NCI-H2029 (cell line): ENCODE results near the gene HBP1.
A peak's percentile ranks its signal among the peaks of the same experiment; 100 is the strongest.
"Not testable (repeated sequence)": the region's sequence is repeated elsewhere in the genome, so short reads cannot be mapped to it uniquely, and the experiment has no call there.

Source experiments
- DNase-seq: peaks from one replicate; lab custom pipeline; 2025; lab: John Stamatoyannopoulos, UW

The HBP1 gene

GRCh38 chr7:107154826-107155225 is 14.0 kb upstream of the HBP1 start:
- DNase-seq: no peak

GRCh38 chr7:107155726-107156125 is 13.1 kb upstream of the HBP1 start:
- not testable (repeated sequence) for DNase-seq

DNA sequence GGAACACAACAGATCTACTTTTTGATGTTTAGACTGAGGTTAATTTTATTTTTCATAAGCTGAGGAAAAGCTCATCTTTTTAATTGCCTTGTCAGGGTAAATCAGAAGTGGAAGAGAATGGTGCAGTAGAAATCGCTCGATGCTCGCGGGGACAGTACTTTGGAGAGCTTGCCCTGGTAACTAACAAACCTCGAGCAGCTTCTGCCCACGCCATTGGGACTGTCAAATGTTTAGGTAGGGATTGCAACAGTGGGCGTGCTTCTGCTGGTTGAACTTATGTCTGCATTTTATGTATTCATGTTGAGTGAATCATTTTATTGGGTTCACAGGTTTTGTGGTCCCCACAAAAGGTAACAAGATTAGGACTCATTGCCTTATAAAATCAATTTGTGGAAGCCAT is 11.7 kb upstream of the HBP1 start:
- DNase-seq: no peak

- no peak for DNase-seq
Measured at GRCh38 chr7:107158028-107158427, 10.8 kb upstream of the HBP1 start.

DNA sequence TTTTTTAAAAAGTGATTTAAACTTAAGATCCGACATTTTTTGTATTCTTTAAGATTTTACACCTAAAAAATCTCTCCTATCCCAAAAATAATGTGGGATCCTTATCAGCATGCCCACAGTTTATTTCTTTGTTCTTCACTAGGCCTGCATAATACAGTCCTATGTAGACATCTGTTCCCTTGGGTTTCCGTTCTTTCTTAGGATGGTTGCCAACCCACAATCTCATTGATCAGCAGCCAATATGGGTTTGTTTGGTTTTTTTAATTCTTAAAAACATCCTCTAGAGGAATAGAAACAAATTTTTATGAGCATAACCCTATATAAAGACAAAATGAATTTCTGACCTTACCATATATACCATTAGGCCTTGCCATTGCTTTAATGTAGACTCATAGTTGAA is 8.4 kb upstream of the HBP1 start:
- DNase-seq: no peak

DNA sequence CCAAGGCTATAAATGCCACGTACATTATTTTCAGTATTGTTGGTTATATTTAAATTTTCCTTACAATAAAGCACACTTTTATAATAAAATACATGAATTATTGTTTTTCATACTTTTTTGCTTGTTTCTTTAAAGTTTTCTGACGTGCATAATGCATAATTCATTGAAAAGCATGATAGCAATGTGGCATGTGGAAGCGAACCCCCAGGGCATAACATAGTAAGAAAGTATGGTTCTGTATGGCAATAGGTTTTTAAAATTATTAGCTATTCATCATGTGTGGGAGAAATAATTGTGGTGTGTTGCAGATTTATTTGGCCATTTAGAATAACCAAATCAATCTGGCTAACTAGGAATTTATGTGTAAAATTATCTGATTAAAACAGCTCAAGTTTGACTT is 7.4 kb upstream of the HBP1 start:
- DNase-seq: no peak

GRCh38 chr7:107162475-107162874 is 6.3 kb upstream of the HBP1 start:
- DNase-seq: no peak

GRCh38 chr7:107164092-107164491 is 4.7 kb upstream of the HBP1 start:
- DNase-seq: no peak

- DNase-seq: no peak
Measured at GRCh38 chr7:107165341-107165740, 3.5 kb upstream of the HBP1 start.

GRCh38 chr7:107166736-107167426 is 1.9 kb upstream of the HBP1 start:
- DNase-seq: no peak

GRCh38 chr7:107167483-107168232 is 1.1 kb upstream of the HBP1 start:
- peak; percentile 61 for DNase-seq

DNA sequence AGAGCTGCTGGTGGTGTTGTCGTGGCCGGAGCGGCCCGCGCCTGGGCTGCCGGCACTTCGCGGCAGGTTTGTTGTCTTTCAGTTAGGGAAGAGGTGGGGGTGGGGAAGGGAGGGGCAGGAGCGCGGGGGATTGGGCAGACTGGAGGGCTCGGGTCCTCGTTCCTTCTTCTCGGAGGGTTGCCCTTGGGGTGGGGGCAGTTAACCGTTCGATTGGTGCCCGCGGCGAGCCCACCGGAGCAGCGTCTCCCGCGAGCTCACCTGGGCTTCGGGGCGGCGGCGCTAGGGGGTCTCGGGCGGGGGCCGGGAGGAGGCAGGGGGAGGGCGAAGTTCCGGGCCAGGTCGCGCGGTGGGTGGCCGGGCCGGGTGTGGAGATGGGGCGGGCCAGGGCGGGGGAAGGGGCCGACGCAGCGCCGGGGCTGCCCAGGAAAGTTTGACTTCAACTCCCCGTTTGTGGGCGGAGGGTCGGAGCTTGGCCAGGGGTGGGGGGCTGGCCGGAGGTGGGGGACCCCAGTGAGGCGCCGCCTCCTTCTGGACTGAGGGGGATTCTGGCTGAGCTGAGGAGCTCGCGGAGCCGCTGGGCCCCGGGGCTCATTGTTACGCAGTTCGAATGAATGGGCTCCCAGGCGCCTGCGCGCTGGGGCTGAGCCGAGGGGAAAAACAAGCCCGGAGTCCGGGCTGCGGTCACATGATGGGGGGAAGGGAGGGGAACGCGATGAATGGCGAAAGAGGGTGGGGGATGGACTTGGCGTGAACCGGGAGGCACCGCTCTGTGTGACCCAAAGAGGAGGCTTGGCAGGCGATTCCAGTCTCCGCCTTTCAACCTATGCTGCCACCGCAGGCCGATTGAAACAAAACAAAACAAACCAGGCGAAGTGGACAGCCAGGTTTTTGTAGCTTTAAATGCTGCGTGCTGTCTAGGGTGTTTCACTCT is 582 bp downstream of the HBP1 start:
- DNase-seq: peak; percentile 97

DNA sequence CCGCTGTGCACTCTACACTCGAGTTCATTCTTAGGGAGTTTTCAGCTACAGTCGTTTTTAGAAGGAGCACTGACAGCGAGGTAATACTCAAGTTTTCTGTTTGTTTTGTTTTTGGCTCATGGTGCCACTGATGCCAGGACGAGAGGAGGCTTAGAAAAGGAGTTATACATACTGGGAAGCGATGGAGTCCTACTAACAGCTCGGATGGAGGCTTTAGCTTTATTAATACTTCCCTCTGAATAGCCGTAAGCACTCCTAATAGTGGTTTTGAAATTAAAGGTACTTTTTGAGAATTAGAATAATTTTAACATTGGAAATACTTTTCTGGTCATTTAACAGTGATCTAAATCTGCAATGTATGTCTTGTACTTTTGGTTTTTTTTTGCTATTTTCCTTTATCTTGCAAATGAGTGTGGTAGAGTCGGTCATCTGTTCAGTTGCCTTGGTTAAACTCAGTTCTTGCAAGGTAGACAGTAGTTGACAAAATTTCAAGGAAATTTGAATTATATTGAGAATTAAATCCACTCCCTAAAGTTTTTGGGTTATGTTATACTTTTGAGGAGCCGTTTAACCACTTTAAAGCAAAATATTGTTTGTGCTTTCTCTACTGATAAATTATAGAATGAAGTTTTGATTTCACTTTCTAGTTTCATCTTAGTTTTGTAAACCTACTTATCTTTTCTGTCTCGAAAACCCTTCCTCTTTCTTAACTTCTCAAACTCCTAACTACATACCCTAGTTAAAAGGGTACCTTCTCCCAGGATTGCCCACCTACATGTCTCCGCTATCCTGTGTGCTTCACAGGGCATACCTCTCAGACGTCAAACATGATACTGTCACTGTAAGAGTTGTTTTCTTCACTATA is 1.5 kb downstream of the HBP1 start:
- DNase-seq: no peak

GRCh38 chr7:107171496-107171895 is 2.7 kb downstream of the HBP1 start:
- DNase-seq: no peak

DNA sequence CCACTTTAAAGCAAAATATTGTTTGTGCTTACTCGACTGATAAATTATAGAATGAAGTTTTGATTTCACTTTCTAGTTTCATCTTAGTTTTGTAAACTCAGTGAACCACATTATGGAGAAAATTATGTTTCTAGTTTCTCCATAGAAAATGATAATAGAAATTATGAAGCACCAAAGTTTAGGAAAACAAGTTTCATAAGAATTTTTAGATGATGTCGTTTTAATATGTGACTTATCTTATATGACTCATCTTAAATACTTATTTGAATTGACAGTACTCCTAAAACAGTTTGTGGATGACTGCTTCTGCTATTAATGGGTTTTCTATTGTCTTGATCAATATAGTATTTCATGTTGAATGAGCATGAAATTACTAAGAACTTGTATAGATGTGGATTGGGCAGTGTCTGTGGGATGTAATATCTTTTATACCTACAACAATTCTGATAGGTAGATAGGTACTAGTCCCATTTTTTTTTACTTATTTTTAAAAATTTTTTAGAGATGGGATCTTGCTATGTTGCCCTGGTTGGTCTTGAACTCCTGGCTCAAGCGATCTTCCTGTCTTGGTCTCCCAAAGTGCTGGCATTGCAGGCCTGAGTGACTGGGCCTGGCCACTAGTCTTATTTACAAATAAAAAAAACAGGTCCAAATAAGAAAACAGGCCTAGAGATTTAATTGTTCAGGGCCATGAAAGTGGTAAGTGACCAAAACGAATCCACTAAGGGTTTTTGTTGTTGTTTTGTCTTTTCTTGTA is 3.7 kb downstream of the HBP1 start:
- no peak for DNase-seq

GRCh38 chr7:107173191-107173590 is 4.4 kb downstream of the HBP1 start:
- DNase-seq: peak; percentile 16

- DNase-seq: no peak
Measured at GRCh38 chr7:107173691-107174406, 5.0 kb downstream of the HBP1 start.

DNA sequence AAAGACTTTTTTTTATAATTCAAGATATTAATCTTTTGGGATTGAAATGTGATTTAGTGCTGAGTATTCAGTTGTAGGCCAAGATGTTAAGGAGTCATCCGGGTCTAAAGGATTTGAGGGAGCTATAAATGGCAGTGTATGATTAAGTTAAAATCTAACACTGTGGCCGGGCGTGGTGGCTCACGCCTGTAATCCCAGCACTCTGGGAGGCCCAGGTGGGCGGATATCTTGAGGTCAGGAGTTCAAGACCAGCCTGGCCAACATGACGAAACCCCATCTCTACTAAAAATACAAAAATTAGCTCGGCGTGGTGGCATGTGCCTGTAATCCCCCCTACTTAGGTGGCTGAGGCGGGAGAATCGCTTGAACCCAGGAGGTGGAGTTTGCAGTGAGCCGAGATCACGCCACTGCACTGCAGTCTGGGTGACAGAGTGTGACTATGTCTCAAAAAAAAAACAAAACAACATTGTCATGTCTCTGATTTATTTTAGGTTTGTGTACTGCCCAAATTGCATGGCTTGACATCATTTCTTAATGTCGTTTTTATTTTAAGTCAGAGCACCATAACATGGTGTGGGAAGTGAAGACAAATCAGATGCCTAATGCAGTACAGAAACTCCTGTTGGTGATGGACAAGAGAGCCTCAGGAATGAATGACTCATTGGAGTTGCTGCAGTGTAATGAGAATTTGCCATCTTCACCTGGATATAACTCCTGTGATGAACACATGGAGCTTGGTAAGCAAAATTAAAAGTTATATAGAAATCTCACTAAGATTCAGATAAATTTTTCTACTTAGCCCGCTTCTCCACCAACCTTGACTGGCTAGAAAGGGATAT is 10.7 kb downstream of the HBP1 start:
- DNase-seq: no peak

DNA sequence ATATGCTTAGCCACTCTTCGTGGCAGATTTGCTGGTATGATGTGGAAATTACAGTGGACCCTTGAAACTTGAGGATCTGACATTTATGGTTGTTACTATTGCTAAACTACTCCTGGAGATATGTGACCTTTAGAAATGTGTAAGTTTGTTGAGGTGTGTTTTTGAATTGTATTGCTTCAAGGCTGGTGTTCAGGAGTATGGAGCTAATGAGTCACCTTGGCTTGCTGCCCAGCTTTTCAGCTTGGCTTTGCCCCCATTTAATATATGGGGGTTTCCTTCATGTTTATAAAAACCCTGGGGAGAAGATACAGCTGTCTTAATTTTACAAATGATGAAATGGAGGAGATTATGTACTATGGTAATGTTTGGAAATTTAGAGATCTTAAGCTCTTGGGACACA is 11.6 kb downstream of the HBP1 start:
- no peak for DNase-seq
